Adrenal gland (tissue), 12 donors: ENCODE measurements around the gene SRM. TPM values are rescaled to one million over a fixed set of nuclear protein-coding genes. Genes with fewer than 3 reads are reported as not detected.

Source experiments
- DNase-seq, 7 donors: peaks; one replicate each; pipeline ENCODE4 v3.0.0-alpha.2; 2019 to 2020
- H3K27ac ChIP-seq, 5 donors: fragments of 200-600 bp; sonication (generic) in 4 of 5; 1 replicate in 3 of 5; 2 replicates in 2 of 5; pipeline versions ENCODE4 v1.5.1 to v1.8.0; 2016 to 2020; ENCODE audit warnings: mild to moderate bottlenecking in 1 of 5
- H3K27me3 ChIP-seq: fragments of 200-600 bp; 2 replicates; pipeline ENCODE4 v1.8.0; 2021
- H3K36me3 ChIP-seq, 2 donors: fragments of 200-600 bp; replicated peaks in 1 of 2; 1 replicate in 1 of 2; 2 replicates in 1 of 2; pipeline versions ENCODE4 v1.5.1 to v1.8.0; 2018 to 2022
- H3K4me1 ChIP-seq, 2 donors: fragments of 200-600 bp; replicated peaks in 1 of 2; 1 replicate in 1 of 2; 2 replicates in 1 of 2; pipeline versions ENCODE4 v1.5.1 to v1.8.0; 2018 to 2021
- H3K4me3 ChIP-seq, 4 donors: fragments of 200-600 bp; sonication (generic) in 3 of 4; one replicate each; pipeline ENCODE4 v1.5.1; 2016 to 2018
- H3K9me3 ChIP-seq, 3 donors: fragments of 200-600 bp; sonication (generic) in 1 of 3; replicated peaks in 1 of 3; 1 replicate in 2 of 3; 2 replicates in 1 of 3; pipeline versions ENCODE4 v1.5.1 to v1.8.0; 2016 to 2021
- CTCF ChIP-seq, 6 experiments: fragments of 450-650 bp in 4 of 6; fragments of 200-600 bp in 2 of 6; sonication (generic) in 1 of 6; IDR thresholded peaks; 1 replicate in 5 of 6; 2 replicates in 1 of 6; pipeline versions ENCODE4 v1.5.1 to v1.8.0; 2016 to 2021; ENCODE audit warnings: antibody characterized with exemption in 6 of 6, mild to moderate bottlenecking in 2 of 6, moderate library complexity in 1 of 6
- POLR2A ChIP-seq, 2 donors: fragments of 450-650 bp; IDR thresholded peaks; one replicate each; pipeline ENCODE4 v1.6.1; 2017; ENCODE audit warnings: antibody characterized with exemption in 2 of 2, mild to moderate bottlenecking in 2 of 2, moderate library complexity in 1 of 2
- WGBS, 4 donors: extraction: QIAGEN DNeasy Blood & Tissue Kit in 2 of 4; methylation state at CpG; one replicate each; pipeline versions ENCODE4 v1.1.5 to v1.1.7; 2013 to 2017; 5-methylcytosine and 5-hydroxymethylcytosine counted together
- intact Hi-C, 2 donors: fragments of 100-400 bp; cut with DNase I; formaldehyde crosslinking; loops; one replicate each; pipeline versions ENCODE4 v1.14.1 to v1.15.0; 2022 to 2023
- polyA plus RNA-seq, 3 donors: library from polyadenylated mRNA; stranded (reverse); fragments of 200-250 nt in 2 of 3; fragments of 350-450 nt in 1 of 3; fragmentation: Illumina TruSeq in 1 of 3; extraction: RNeasy Lipid Tissue Mini Kit (QIAGEN cat#74804) in 1 of 3; gene quantifications; one replicate each; pipeline ENCODE4 v1.2.3, GENCODE V29; 2013 to 2014
- total RNA-seq, 9 donors: library from RNA; depleted of rRNA in 4 of 9; stranded (reverse); fragments of >200 nt in 4 of 9; fragments of 120-200 nt in 1 of 9; fragmentation: NEBNext Ultra II Directional in 1 of 9; extraction: Animal tissue kit (Norgen Biotek cat#: 25700) in 1 of 9; gene quantifications; one replicate each; pipeline versions ENCODE4 v1.1.0 to v1.2.4, GENCODE V29; 2013 to 2023
- donor health status: healthy with polysubstance abuse.
- donor health status: Bipolar disorder and iron deficiency.
- donor health status: DM: yes; HTN: yes; CAD: no.
- donor health status: DM: no; HTN: no; CAD: no.
- donor health status: DM: no; HTN: no; CAD: no.
- donor health status: DM: yes; HTN: yes; CAD: no.

Gene SRM
- total and polyA plus RNA-seq, 12 donors = 14.9 to 243 (median 54.5) TPM

GRCh38 chr1:11070876-11071275, 11.1 kb upstream of the SRM start:
- Histone ChIP-seq H3K4me1 (no peaks in the 10 kb centered on the region), H3K4me3 (no peak overlapping the region), H3K9me3 (no peaks in the 10 kb centered on the region), H3K27me3 (no peaks in the 10 kb centered on the region), H3K27ac (no peak overlapping the region), H3K36me3 (peaks cover 0 to 95% of the 10 kb centered on the region in 2 donors)
- TF ChIP-seq POLR2A (IDR thresholded peaks at IDR 0.05) (no peak), CTCF (IDR thresholded peaks at IDR 0.05) (no peak)
- DNase-seq = peak in 2 of 7 donors; percentile 12 to 42
- WGBS, 4 donors = 82 to 93% (median 88%) methylated on average over 11 of the region's 11 CpGs
- intact Hi-C loops = no loop called here

- intact Hi-C loops = no loop called here
- Histone ChIP-seq H3K27me3 (no peaks in the 10 kb centered on the region), H3K27ac (no peak overlapping the region), H3K36me3 (peaks cover 0 to 93% of the 10 kb centered on the region in 2 donors), H3K9me3 (no peaks in the 10 kb centered on the region), H3K4me1 (no peaks in the 10 kb centered on the region), H3K4me3 (no peak overlapping the region)
- WGBS, 4 donors = 91 to 93% (median 92%) methylated on average over 9 to 17 of the region's 17 CpGs
- TF ChIP-seq POLR2A (IDR thresholded peaks at IDR 0.05) = no peak
- no peak for TF ChIP-seq CTCF (IDR thresholded peaks at IDR 0.05)
- peak in 2 of 7 donors; percentile 9 to 17 for DNase-seq
Observed at GRCh38 chr1:11068600-11069473, 9.0 kb upstream of the SRM start.

GRCh38 chr1:11067716-11068599, 8.1 kb upstream of the SRM start:
- Histone ChIP-seq H3K4me3 (no peak overlapping the region), H3K27ac (no peak overlapping the region), H3K36me3 (peaks cover 0 to 90% of the 10 kb centered on the region in 2 donors), H3K9me3 (no peaks in the 10 kb centered on the region), H3K27me3 (no peaks in the 10 kb centered on the region), H3K4me1 (no peaks in the 10 kb centered on the region)
- no peak for TF ChIP-seq CTCF (IDR thresholded peaks at IDR 0.05)
- TF ChIP-seq POLR2A (IDR thresholded peaks at IDR 0.05) = no peak
- WGBS, 4 donors = 89 to 95% (median 89%) methylated on average over 12 to 18 of the region's 18 CpGs
- peak in 2 of 7 donors; percentile 9 to 12 for DNase-seq
- intact Hi-C loops = no loop called here

GRCh38 chr1:11065796-11066195, 6.0 kb upstream of the SRM start:
- intact Hi-C loops = no loop called here
- Histone ChIP-seq H3K27ac (no peak overlapping the region), H3K9me3 (no peaks in the 10 kb centered on the region), H3K27me3 (no peaks in the 10 kb centered on the region), H3K4me1 (peaks cover 4 to 9% of the 10 kb centered on the region in 2 donors), H3K4me3 (no peak overlapping the region), H3K36me3 (peaks cover 0 to 68% of the 10 kb centered on the region in 2 donors)
- no peak for DNase-seq
- TF ChIP-seq POLR2A (IDR thresholded peaks at IDR 0.05) = no peak
- WGBS, 4 donors = 97 to 100% (median 100%) methylated on average over 1 of the region's 1 CpG
